ENCODE data around the gene SLC12A5. TPM values are rescaled to one million over a fixed set of nuclear protein-coding genes. Genes with fewer than 3 reads are reported as not detected.

The SLC12A5 gene
- total RNA-seq, 1 experiment from 2014 or later: 7.2 TPM

GRCh38 chr20:46089167-46089416 is 60.1 kb downstream of the SLC12A5 start (continued):
- TF ChIP-seq ZNF512 (CRISPR knock-in tag; IDR thresholded peaks at IDR 0.05; ENCODE audit: borderline replicate concordance) (no peak), E2F4 (CRISPR knock-in tag; IDR thresholded peaks at IDR 0.05; ENCODE audit: borderline replicate concordance, low read depth) (no peak), ATF2 (CRISPR knock-in tag; IDR thresholded peaks at IDR 0.05; ENCODE audit: borderline replicate concordance, low read depth) (no peak), CREM (CRISPR knock-in tag; IDR thresholded peaks at IDR 0.05) (no peak), ATF1 (CRISPR knock-in tag; IDR thresholded peaks at IDR 0.05) (no peak), ZNF423 (CRISPR knock-in tag; IDR thresholded peaks at IDR 0.05) (no peak), AFF4 (CRISPR knock-in tag; IDR thresholded peaks at IDR 0.05; ENCODE audit: borderline replicate concordance) (no peak)

GRCh38 chr20:46089417-46090388 is 60.7 kb downstream of the SLC12A5 start, which contains the start of gene NCOA5:
Gene NCOA5 (minus strand): TSS chr20:46089962. CDS start chr20:46079424, 10,538 bp downstream.
- H3K27ac Mint-ChIP-seq: peak within 1 kb of the TSS; percentile 89
- ATAC-seq (peak; percentile 84), DNase-seq (ENCODE audit: low spot score) (peak; percentile 96)
- POLR2A ChIA-PET: no interaction called here
- CTCF ChIA-PET: interaction anchor here (1.1 to 2.5 kb wide), 9 partner anchors 10 to 77 kb away, joined by 3 to 17 read pairs (median 6); partner anchors contain the start of gene SLC12A5
- H3K9me3 Mint-ChIP-seq: peaks cover 8% of the 10 kb centered on the region; the same call in 1 of the 2 replicates
- peak within 1 kb of the TSS; percentile 89 for H3K4me3 Mint-ChIP-seq
- no peaks in the 10 kb centered on the region for H3K27me3 Mint-ChIP-seq (ENCODE audit: low read depth)
- H3K36me3 Mint-ChIP-seq: no peaks in the 10 kb centered on the region
- peaks cover 37% of the 10 kb centered on the region for H3K4me1 Mint-ChIP-seq
- TF ChIP-seq SP1 (CRISPR knock-in tag; conservative IDR thresholded peaks at IDR 0.05) (peak; percentile 84), FOXJ3 (CRISPR knock-in tag; IDR thresholded peaks at IDR 0.05; ENCODE audit: borderline replicate concordance) (no peak), ERG (CRISPR knock-in tag; IDR thresholded peaks at IDR 0.05) (no peak), MLX (CRISPR knock-in tag; IDR thresholded peaks at IDR 0.05) (no peak; the same call in 1 of the 2 replicates), NFYB (CRISPR knock-in tag; conservative IDR thresholded peaks at IDR 0.05; ENCODE audit: low read depth) (no peak), SOX15 (CRISPR knock-in tag; IDR thresholded peaks at IDR 0.05) (no peak), HMGA2 (CRISPR knock-in tag; IDR thresholded peaks at IDR 0.05) (no peak), ZNF416 (CRISPR knock-in tag; IDR thresholded peaks at IDR 0.05) (peak; percentile 82), NFE2L1 (CRISPR knock-in tag; IDR thresholded peaks at IDR 0.05) (peak; percentile 71; the same call in 1 of the 2 replicates), E2F1 (CRISPR knock-in tag; IDR thresholded peaks at IDR 0.05) (no peak), JAZF1 (CRISPR knock-in tag; IDR thresholded peaks at IDR 0.05) (no peak), E2F4 (CRISPR knock-in tag; IDR thresholded peaks at IDR 0.05; ENCODE audit: borderline replicate concordance, low read depth) (no peak), ZBTB43 (CRISPR knock-in tag; IDR thresholded peaks at IDR 0.05) (no peak), ZMAT4 (CRISPR knock-in tag; IDR thresholded peaks at IDR 0.05) (no peak)
